K562 treated with DMSO at 1 percent for 4 hours (cell line): ENCODE data around the gene PACS2. TPM values are rescaled to one million over a fixed set of nuclear protein-coding genes. Genes with fewer than 3 reads are reported as not detected.

ENCODE experiments used
- total RNA-seq: library from RNA; unstranded; fragments of 300-600 nt; gene quantifications from 2 replicates; pipeline ENCODE4 v1.2.3, GENCODE V29; 2022; ENCODE audit not compliant: insufficient read depth

The PACS2 gene
- 18.3 and 21.3 TPM in 2 replicates for total RNA-seq

DNA sequence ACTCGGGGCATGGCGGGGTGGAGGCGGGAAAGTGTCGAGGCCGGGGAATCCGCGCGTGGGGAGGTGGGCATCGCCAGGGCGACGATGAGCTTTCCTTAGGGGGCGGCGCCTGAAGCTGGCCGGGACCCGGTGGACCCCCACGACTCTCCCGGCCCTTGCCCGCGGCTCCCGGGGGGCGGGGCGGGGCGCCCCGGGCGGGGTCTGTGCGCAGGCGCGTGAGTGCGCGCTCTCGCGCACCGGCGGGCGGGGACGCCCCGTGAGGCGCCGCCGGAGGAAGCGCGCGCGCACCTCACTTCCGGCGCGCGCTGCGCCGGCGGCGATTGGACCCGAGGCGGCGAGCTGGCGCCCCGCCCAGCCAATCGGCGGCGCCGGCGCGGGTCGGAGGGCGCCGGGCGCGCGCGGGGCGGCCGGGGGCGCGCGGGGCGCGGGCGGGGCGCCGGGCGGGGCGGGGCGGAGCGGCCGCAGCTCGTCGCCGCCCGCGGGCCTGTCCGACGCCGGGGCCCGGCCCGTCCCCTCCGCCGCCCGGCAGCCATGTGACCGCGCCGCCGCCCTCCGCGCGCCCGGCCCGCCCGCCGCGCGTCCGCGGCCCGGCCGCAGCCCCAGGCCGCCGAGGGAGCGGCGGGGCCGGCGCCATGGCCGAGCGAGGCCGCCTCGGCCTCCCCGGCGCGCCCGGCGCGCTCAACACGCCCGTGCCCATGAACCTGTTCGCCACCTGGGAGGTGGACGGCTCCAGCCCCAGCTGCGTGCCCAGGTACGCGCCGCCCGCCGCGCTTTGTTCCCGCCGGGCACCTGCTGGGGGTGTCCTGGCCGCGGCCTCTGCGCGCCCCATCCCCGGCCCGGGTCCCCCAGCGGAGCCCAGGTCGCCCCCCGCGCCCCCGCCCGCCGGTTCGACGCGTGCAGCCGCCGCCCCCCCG lies at the start of gene PACS2:
TSS of gene PACS2 (plus strand) at position 462 of the 914 bp plus-strand sequence. CDS start at position 633, 171 bp downstream.

DNA sequence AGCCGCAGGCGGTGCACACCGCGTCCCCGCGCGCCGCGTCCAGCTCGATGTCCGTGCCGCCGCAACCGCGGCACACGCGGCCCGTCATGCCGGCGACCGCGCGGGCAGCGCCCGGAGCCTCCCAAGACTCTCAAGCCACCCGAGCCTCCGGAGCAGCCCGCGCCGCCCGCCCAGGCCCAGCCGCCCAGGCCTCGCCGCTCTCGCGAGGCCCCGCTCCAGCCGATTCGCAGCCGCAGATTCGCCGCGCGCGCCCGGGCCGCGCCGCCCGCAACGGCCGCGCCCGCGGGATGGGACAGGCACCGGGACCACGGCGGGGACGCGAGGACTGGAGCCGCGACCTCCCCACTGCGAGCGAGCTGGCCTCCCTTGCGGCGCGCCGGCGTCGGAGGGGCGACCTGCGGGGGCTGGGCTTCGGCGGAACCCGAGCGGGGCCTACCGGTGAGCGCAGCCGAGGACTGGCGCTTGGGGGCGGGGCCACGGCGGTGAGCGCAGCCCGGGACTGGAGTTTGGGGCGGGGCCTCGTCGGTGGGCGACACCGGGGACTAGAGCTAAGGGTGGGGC lies 13.9 kb upstream of the PACS2 start, which contains the start of gene BRF1:
TSS of gene BRF1 (minus strand) at position 460 of the 561 bp plus-strand sequence. CDS start at position 88, 372 bp downstream.

DNA sequence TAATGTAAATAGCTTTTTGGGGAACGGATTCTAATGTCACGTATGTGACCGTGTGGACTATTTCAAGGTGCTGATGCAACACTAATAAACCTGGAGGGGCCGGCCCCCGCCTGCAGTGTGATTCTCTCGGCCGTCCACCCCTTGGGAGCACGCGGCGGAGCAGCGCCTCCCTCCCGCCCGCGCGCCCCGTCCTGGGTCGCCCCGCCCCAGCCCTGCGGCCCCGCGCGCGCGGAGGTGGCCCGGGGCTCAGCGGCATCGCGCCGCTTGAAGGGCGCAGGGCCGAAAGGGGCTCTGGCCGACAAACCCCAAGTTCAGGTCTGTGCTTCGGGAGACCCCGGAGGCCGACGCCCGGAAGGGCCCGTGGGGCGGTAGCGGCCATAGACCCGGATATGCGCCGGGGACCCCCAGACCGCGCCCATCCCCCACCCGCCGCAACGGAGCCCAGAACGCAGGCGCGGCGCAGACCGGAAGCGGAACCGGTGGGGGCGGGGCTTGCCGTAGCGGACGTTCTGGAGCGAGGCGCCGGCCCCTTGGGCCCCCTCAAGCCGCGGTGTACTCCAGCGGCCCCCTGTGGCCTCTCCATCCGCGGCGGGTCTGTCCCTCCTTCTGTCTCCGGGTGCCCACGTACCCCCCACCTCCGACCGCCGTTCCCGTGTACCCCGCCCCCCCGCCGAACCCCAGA lies 83.6 kb downstream of the PACS2 start, which contains the start of gene TEX22:
TSS of gene TEX22 (plus strand) at position 495 of the 682 bp plus-strand sequence. CDS start 803 bp downstream, outside the sequence.

DNA sequence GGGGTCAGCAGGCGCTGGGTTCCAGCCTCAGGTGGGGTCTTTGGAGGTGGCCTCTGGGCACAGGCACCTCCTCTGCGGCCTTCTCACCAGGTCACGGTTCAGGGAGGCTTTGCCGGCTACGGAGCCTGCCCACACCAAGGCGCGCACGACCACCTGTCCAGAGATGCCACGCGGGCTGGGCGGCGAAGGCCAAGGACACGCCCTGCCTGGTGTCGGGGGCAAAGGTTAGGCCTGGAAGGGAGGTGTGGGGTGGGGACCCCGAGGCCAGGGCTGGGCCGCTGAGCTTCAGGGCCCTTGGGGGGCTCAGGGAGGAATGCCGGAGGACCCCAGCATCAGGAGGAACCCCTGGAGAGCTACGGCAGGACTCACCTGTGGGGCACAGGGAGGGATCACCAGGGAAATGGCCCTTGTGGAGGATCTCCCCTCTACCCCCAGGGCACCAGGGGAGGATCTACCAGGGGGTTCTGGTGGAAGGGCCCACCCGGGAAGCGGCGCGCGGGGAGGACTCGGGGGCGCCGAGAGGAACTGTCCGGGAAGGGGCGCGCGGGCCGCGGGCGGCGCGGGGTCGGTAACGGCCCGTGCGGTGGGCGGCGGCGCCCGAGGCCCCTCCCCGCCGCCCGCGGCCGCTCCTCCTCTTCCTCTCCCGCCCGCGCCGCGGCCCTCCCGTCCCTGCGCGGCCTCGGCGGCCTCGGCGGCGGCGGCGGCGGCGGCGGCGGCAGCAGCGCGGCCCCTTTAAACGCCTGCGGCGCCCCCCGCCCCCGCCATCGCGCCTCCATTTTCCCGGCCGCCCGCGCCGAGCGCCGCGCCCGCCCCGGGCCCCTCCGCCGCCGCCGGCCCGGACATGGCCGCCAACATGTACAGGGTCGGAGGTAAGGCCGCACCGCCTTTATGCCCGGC lies 104.9 kb downstream of the PACS2 start, which contains the start of gene MTA1:
TSS of gene MTA1 (plus strand) at position 633 of the 897 bp plus-strand sequence. CDS start at position 842, 209 bp downstream.

Other genes starting within 250 kb of the PACS2 start
- 1.8 and 2.3 TPM in 2 replicates for gene GPR132, start 249.3 kb upstream of the PACS2 start, total RNA-seq
- gene JAG2, start 146.0 kb upstream of the PACS2 start, total RNA-seq: 9.5 and 16.0 TPM in 2 replicates
- 20.7 and 45.7 TPM in 2 replicates for gene NUDT14, start 133.4 kb upstream of the PACS2 start, total RNA-seq
- not detected in 2 replicates for gene BTBD6, start 66.2 kb upstream of the PACS2 start, total RNA-seq
- 19.5 and 24.6 TPM in 2 replicates for gene BRF1, start 13.7 kb upstream of the PACS2 start, total RNA-seq
- gene TEX22, start 83.8 kb downstream of the PACS2 start, total RNA-seq: 0.30 TPM in 1 of 2 replicates, not detected in the other
- 72.7 and 94.9 TPM in 2 replicates for gene MTA1, start 105.1 kb downstream of the PACS2 start, total RNA-seq
- gene CRIP2, start 160.1 kb downstream of the PACS2 start, total RNA-seq: 2.7 and 4.4 TPM in 2 replicates
- not detected in 2 replicates for gene CRIP1, start 172.1 kb downstream of the PACS2 start, total RNA-seq
- 10.7 and 14.3 TPM in 2 replicates for gene TEDC1, start 176.5 kb downstream of the PACS2 start, total RNA-seq
- not detected in 2 replicates for gene TMEM121, start 211.8 kb downstream of the PACS2 start, total RNA-seq